ENCODE data around the gene ABCC12.

Gene ABCC12

GRCh38 chr16:48131201-48131935, 24.4 kb downstream of the ABCC12 start:
- DNase-seq = no peak

GRCh38 chr16:48129926-48130325, 25.9 kb downstream of the ABCC12 start:
- DNase-seq = no peak

GRCh38 chr16:48128769-48129168, 27.0 kb downstream of the ABCC12 start:
- DNase-seq = no peak

- peak; percentile 97 for DNase-seq
Observed at GRCh38 chr16:48126801-48127644, 28.8 kb downstream of the ABCC12 start.

GRCh38 chr16:48125888-48126287, 29.9 kb downstream of the ABCC12 start:
- DNase-seq = peak; percentile 14

- no peak for DNase-seq
Observed at GRCh38 chr16:48124266-48124665, 31.5 kb downstream of the ABCC12 start.

- DNase-seq = peak; percentile 99
Observed at GRCh38 chr16:48123104-48123788, 32.5 kb downstream of the ABCC12 start.

- no peak for DNase-seq
Observed at GRCh38 chr16:48121276-48121675, 34.5 kb downstream of the ABCC12 start.

- DNase-seq = no peak
Observed at GRCh38 chr16:48118841-48119240, 37.0 kb downstream of the ABCC12 start.

- peak; percentile 44 for DNase-seq
Observed at GRCh38 chr16:48117217-48118105, 38.3 kb downstream of the ABCC12 start.

- no peak for DNase-seq
Observed at GRCh38 chr16:48115299-48115698, 40.5 kb downstream of the ABCC12 start.

GRCh38 chr16:48114410-48114809, 41.4 kb downstream of the ABCC12 start:
- DNase-seq = no peak

GRCh38 chr16:48113471-48113870, 42.3 kb downstream of the ABCC12 start:
- no peak for DNase-seq

GRCh38 chr16:48113001-48113400, 42.8 kb downstream of the ABCC12 start:
- no peak for DNase-seq

GRCh38 chr16:48112600-48112999, 43.2 kb downstream of the ABCC12 start:
- DNase-seq = no peak

- DNase-seq = no peak
Observed at GRCh38 chr16:48110982-48111381, 44.8 kb downstream of the ABCC12 start.

GRCh38 chr16:48110000-48110399, 45.8 kb downstream of the ABCC12 start:
- DNase-seq = no peak

- no peak for DNase-seq
Observed at GRCh38 chr16:48109475-48109874, 46.3 kb downstream of the ABCC12 start.

GRCh38 chr16:48106446-48106845, 49.3 kb downstream of the ABCC12 start:
- no peak for DNase-seq

All from EL (cell line).